Stimulated activated CD4-positive, alpha-beta T cell treated with anti-CD3 and anti-CD28 coated beads, TNF-alpha, amount 100 ng/mL, for 24 hours (primary cell): ENCODE measurements around the gene FAM169A.
"Not testable (repeated sequence)": the region's sequence is repeated elsewhere in the genome, so short reads cannot be mapped to it uniquely, and the experiment has no call there.

Experiments
- DNase-seq, 3 experiments: peaks; one replicate each; pipeline ENCODE4 v3.0.0-alpha.2; 2020; ENCODE audit warnings: low read depth in 3 of 3

The FAM169A gene

DNA sequence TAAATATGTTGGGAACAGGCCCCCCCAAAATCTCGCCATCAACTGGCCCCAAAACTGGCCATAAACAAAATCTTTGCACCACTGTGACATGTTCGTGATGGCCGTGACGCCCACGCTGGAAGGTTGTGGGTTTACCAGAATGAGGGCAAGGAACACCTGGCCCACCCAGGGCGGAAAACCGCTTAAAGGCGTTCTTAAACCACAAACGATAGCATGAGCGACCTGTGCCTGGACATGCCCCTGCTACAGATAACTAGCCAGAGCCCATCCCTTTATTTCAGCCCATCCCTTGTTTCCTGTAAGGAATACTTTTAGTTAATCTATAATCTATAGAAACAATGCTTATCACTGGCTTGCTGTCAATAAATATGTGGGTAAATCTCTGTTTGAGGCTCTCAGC lies 3.2 kb upstream of the FAM169A start:
- DNase-seq: not testable (repeated sequence)

DNA sequence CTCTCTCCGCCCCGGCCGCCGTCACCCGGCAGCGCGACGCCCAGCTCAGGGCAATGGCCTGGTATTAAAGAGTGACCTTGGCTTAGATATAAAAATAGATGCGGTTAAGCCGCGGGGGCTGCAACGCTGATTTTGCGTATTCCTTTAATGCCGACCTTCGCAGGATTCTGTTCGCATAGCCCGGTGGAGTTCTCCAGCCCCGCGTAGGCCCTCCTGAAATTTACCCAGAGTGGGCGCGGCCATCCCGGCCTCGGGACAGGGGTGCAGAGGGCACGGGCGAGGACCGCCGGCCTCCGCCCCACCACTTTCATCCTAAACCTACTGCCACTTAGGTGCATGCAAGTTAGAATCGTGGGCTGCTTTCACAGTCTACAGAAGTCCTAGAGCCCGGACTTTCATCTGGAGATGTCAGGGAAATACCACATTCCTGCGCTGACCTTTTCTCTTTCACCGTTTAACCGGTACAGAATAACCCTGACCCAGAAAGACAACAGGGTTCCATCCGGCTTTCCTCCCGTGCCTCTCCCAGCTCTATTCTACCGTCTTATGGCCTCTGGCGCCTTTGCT lies 492 bp upstream of the FAM169A start:
- no peak for DNase-seq

DNA sequence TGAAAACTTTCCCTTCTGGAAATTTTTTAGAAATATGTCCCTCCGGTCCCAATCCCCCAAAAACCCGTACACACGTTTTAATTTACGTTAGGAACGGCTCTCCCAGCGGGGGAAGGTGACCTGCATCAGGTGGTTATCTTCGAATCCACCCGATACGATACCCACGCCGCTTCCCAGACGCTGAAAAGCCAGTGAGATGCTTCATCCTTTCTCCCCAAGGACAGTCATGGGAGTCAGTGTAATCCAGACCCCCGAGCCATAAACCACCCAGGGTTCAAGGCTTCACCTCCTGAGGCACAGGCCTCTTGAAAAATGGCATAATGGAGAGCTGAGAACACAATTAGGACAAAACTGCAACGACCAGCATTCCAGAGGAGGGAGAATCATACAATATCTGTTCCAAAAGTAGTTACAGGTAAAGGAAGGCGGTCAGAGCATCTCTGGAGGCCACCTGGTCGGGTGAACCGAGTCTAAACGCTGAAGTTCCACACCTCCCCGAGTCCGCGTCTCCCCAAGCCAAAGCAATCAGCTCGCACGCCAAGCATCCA lies 857 bp downstream of the FAM169A start:
- no peak for DNase-seq

DNA sequence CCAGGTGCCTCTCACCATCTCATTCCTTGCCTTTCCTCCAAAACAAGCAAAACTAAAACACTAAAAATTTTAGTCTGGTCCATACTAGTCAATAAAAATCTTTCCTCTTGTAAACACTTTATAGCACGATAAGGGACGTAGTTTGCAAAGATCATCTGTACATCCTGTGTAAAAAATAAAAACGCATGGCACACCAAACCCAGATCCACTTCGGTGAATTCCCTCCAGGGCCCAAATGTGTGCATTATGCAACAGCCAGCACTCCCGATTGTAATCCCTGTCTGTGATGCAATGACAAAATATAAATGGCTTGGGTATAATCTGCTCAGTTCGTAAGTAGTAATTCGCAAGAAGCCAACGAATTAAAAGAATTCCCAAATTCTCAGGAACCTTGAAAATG lies 1.4 kb downstream of the FAM169A start:
- no peak for DNase-seq

DNA sequence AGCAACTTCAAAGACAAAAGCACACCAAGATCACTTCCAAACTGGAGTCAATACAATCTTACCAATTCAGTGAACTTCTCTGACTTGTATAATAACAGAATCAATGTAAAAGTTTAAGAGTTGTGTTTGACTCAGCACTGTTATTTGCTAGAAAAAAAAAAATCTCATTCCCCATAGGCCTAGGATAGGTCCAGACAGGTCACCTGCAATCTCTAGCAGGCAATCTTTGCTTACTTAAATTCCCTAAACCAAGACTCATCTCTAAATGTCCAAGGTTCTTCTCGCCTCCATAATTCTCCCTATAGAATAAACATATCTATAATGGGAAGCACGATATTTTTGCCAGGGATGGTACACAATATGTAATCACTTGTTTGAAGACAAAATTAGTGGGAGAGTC lies 2.5 kb downstream of the FAM169A start:
- DNase-seq: no peak

DNA sequence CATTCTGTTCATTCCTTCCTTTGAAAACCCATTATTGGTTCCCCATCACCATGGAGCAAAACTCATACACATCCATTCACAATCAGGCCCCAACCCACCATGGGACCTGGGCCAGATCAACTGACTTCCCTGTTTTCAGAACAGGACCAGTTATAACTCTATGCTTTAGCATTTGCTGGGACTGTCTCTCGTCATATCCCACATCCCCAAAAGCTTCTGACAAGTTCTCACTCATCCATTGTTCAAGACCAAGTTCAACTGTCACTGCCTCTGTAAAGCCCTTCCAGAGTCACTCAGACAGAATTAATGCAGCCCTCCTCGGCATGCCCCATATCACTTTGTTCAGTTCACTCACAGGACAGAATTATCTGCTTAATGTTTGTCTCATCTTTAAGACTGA lies 4.0 kb downstream of the FAM169A start:
- no peak for DNase-seq

DNA sequence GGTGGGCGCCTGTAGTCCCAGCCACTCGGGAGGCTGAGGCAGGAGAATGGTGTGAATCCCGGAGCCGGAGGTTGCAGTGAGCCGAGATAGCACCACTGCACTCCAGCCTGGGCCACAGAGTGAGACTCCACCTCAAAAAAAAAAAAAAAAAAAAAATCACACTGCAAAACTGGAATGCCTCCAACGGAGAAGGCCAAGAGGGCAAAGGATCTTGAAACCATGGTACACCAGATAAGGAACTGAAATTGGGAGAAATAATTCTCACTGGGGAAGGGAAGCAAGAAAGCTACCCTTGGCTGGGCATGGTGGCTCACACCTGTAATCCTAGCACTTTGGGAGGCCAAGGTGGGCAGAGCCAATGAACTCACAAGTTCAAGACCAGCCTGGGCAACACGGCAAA lies 9.2 kb downstream of the FAM169A start:
- not testable (repeated sequence) for DNase-seq

DNA sequence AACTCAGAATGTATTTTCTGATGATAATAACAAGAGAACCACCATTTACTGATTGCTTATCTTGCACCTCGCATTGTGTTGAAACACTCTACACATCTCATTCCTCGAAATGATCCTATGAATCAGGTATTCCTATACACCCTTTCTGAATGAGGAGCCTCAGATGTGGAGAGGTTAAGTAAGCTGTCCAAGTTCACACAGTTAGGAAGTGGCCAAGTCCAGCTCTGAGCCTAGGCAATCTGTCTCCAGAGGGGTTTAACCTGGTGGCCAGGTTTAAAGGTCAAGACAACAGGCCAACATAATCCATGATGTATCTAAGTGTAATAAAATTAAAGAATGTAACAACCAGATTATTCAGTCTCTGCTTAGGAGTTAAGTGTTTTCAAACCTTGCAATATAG lies 12.9 kb downstream of the FAM169A start:
- no peak for DNase-seq

DNA sequence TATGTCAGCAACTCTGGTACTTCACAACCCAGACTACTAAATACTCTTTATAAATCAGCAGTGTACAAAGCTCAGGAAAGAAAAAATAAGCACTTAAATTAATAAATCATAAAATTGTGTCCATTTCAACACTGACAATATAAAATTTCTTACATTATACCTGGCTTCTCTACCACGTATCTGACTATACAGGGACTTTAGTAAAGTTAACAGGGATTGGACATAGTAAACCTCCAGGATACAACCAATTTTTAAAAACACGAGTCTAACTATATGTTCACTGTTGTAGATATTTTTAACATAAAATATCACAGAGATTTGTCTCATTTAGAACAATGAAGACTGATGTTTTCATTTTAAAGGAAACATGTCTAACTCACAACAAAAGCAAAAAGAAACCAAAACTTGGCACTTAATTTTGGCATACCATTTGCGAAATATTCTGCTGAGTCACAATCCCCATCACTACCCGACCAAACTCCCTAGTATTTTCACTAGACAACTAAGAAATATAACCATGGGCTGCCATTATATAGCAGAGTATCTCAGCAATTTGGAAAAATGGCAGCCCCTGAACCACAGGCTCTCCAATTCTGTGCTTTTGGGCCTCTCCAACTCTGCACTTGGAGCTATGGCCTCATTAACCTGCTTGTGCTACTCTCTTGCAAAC lies 14.4 kb downstream of the FAM169A start:
- no peak for DNase-seq

DNA sequence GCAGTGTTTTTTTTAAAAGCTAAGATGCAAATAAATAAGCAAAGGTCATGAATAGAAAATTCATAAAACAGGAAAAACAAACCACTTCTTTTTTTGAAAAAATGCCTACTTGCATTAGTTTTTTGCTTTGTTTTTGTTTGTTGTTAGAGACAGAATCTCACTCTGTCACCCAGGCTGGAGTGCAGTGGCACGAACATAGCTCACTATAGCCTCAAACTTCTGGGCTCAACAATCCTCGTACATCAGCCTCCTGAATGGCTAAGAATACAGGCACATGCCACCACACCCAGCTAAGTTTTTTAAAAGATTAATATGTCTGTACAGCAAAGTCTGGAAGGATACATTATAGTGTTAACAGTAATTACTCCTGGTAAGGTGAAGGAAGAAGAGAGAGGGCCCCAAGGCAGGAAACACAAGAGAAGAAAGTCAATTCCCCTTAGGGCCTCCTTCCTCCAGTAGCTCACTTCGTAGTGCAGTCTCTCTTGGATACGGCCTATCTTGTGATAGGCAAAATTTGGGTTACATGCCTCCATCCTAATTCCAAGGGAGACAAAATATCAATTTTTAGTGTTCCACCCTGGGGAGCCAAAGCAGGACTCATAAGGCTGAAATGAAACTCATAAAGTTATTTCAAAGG lies 15.3 kb downstream of the FAM169A start:
- no peak for DNase-seq

DNA sequence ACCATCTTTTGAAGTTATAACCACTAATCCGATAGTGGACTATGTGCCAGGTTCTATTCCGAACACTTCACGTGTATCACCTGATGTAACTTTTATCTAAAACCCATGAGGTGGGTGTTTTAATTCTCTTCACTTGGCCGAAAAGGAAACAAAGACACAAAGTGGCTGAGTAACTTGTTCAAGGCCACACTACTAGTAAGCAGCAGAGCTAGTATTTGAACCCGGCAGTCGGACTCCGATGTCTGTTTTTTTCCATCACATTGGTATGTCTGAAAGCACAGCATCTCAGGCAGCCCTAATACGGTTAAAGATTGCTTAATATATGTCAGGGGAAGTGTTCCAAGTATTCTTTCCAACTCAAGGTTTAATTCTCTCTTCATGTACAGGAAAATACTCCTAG lies 16.2 kb downstream of the FAM169A start:
- DNase-seq: no peak

DNA sequence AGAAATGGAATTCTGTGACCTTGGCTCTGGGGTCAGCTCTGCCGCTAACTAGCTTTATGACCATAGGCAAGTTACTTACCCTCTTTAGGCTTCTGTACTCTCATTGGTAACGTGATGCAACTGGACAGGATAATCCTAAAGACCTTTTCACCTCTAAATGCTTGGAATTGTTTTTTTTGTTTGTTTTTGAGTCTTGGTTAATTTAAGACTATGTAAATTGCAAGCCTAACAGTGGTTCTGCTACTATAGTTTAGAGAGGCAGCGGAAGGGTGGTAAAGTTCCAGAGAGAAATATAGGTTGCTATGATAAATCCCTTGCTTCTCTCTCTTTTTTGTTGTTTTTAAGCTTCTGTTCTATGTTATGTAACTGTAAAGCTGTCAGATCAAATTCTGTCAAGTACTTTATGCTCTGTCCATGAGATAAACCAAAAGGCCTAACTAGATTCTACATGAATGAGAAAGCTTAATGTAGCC lies 17.6 kb downstream of the FAM169A start:
- no peak for DNase-seq

DNA sequence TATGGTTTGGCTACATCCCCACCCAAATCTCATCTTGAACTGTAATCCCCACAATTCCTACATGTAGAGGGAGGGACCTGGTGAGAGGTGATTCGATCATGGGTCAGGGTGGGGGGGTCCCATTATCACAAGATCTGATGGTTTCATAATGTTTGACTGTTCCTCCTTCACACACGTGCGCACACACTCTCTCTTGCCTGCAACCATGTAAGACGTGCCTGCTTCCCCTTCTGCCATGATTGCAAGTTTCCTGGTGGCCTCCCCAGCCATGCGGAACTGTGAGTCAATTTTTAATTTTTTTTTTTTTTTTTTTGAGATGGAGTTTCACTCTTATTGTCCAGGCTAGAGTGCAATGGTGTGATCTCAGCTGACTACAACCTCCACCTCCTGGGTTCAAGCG lies 27.0 kb downstream of the FAM169A start:
- DNase-seq: no peak

DNA sequence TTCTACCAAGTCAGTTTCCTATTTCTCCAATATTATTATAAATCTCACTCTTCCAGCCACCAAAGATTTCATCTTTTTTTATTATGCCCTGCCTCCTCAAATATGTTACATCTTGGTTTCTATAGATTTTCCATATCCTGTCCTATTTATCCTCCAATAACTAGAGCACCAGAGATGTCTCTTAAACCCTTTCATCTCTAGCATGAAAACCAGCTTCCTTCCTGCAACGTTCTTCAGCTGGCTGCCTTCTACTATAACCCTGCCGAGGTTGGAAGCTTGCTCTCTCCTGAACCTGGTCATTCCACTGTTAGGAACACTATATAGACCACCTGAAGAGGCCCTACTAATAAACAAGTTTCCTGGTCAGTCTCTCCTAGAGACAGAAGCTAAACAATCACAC lies 27.9 kb downstream of the FAM169A start:
- no peak for DNase-seq

DNA sequence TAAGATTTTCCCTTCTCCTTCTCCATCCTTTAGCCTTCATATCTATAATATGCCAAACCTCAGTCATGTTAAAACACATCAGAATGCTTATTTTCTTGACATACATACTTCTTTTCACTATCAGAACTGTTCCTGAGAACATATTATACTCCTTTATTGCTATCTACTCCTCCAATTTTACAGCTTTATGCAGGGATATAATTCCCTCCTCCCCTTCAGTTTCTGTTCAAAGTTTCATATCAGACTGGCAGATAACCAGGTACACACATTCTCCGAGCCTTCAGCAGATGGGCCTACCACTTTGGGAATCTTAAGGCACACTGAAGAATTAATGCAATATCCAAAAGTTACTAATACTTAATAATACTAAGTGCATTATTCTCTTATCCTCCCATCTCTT lies 29.1 kb downstream of the FAM169A start:
- DNase-seq: no peak

DNA sequence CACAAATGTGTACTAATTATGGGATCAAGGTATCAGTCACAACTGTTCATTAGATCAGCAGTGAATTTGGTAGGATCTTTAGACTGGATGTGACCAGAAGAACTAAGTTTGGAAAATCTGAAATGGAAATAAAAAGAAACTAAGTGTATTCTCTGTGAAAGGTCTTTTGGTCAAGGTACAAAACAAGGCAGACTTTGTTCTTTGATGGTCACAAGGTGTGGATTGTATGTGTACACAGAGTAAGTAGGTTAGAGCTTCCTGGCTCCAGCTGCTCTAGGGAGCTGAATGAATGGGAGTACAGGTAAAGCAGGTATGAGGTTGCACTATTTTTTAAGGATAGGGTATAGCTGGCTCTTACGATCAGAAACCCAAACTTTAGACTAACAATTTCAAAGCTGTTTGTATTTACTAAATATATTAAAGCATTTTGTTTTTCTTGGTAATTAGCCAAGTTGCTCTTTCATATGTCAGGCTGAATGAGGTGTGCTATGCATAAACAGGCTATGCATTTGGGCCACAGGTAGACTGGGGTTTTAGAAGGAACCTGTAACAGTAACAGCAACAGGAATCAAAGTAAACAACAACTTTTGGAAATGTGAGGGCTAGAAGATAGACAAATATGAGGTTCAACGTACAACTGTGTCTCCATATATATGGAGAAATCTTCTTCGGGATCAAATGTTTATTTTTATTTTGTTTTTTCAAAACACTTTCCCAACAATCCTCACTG lies 32.5 kb downstream of the FAM169A start:
- DNase-seq: no peak

DNA sequence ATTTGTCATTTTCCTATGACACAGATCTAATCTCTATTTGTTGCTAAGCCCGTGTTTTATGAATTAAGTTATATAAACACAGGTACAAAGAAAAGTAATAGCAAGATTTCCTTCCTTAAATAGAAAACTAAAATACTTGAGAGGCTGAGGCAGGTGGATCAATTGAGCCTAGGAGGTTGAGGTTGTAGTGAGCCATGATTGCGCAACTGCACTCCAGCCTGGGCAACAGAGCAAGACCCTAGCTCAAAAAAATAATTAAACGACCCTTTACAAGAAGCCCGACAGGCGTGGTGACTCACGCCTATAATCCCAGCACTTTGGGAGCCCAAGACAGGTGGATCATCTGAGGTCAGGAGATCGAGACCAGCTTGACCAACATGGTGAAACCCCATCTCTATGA lies 36.8 kb downstream of the FAM169A start:
- no peak for DNase-seq

DNA sequence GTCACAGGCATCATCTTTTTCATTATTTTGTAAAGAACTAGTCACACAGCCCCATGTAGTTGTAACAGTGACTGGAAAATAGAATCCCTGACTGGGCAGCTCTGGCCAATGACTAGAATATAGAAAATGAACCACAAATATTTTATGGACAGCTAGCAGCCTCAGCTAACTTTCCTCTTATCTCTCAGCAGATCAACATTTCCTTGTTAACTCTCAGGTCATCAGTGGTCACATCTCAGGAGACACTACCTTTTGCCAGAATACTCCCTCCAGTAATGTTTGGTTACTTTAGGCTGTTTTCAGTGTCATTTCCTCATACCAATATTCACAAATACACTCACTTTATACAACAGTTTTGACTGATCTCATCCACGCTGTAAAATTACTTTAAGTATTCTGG lies 43.9 kb downstream of the FAM169A start:
- no peak for DNase-seq

DNA sequence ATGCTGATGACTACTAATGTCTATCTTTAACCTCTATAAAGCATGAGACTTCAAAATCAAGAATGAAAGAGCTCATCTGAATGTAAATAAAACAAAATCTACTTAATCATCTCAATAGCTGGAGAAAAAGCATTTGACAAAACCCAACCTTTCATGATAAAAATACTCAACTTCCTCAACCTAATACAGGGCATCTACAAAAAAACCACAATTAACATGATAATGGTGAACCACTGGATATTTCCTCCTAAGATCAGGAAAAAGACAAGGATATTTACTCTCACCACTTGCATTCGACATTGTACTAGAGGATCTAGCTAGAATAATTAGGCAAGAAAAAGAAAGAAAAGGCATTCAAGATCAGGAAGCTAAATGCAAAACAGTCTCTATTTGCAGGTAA lies 49.3 kb downstream of the FAM169A start:
- DNase-seq: no peak

DNA sequence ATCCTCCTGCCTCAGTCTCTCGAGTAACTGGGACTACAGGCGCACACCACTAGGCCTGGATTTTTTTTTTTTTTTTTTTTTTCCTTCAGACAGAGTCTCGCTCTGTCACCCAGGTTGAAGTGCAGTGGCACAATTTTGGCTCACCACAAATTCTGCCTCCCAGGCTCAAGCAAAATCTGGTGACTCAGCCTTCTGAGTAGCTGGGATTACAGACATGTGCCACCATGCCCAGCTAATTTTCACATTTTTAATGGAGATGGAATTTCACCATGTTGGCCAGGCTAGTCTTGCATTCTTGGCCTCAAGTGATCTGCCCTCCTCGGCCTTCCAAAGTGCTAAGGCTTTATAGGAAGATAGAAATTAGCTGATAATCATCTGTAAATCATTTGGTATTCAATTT lies 55.3 kb downstream of the FAM169A start:
- no peak for DNase-seq

DNA sequence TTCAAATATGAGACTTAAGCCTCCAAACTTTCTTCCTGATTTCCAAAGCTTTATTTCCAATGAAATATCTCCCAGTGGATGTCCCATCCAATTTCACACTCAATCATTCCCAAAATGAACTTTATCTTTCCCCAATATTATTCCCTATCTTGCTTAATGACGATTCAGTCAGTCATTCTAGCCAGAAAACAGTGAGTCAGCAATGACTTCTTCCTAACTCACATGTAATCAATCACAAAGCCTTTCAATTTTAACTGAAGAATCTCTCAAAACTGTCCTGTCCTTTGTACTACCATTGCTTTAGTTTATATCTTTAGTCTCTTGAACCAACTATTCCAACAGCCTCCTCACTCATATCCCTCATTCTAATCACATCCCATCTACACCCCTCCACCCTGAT lies 64.2 kb downstream of the FAM169A start:
- no peak for DNase-seq

DNA sequence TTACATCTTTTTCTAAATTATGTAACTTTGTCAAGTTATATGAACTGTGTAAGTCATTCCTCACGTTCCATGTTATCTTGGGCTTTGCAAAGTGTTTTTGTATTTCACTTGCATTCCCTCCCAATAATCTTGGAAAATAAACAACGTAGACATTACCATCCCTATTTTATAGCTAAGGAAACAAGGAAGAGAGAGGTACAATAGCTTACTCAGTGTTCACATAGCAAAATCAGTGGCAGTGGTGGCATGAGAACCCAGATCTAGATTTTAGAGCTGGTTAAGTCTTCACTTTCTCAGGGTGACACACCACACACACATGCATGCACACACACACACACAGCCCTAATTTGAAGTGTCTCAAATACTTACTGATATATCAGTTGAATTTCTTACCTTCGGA lies 65.0 kb downstream of the FAM169A start:
- no peak for DNase-seq
